NCI-H2081 treated with DMSO at 0.1 percent for 48 hours (cell line): ENCODE measurements around the gene CLDN1.

ENCODE experiments used
- DNase-seq: peaks from one replicate; lab custom pipeline; 2025; lab: John Stamatoyannopoulos, UW

CLDN1 gene, protein sequence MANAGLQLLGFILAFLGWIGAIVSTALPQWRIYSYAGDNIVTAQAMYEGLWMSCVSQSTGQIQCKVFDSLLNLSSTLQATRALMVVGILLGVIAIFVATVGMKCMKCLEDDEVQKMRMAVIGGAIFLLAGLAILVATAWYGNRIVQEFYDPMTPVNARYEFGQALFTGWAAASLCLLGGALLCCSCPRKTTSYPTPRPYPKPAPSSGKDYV

DNA sequence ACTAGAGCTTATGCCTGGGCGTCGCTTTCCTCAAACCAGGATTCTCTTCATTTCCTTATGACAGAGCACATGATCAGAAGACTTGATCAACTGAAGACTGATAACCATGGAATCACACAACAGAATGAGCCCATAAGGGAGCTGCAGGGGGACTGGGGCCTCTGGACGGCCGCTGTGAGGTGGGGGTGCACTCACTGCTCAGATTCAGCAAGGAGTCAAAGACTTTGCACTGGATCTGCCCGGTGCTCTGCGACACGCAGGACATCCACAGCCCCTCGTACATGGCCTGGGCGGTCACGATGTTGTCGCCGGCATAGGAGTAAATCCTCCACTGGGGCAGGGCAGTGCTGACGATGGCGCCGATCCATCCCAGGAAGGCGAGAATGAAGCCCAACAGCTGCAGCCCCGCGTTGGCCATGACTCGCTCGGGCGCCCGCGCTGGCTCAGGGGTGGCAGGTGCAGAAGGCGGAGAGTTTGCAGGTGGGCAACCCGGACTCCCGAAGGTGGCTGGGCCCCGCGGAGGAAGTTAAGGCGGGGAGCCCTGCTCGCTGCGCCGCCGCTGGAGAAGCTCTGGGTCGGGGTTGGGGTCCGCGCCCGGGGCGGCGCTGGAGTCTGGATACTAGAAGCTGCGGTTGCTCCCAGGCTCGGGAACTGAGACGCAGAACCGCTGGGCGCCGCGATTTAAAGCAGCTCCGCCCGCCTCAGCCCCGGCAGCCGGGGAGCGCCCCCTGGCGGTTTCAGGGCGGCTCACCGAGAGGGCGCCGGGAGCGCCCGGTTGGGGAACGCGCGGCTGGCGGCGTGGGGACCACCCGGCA lies at the start of gene CLDN1:
Gene CLDN1, minus strand, starts transcription at position 658 of the 815 bp plus-strand sequence. Its CDS starts 240 bp downstream, at position 418.
- DNase-seq = no peak

DNA sequence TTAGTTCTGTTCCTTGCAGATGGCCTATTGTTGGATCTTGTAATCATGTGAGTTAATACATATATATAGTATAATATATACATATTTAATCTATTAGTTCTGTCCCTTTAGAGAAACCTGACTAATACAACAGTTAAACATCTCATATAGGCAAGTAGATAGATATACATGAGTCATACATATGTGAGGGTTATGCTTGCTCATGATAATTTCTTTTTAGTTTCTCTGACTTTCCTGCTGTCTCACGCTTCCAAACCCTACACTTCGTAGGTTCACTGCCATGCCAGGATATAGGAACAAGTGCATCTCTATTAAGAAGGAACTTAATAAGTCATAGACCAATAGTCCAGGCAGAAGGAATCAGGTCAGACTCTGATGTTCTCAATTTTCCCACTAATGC lies 48.9 kb upstream of the CLDN1 start:
- DNase-seq = no peak

DNA sequence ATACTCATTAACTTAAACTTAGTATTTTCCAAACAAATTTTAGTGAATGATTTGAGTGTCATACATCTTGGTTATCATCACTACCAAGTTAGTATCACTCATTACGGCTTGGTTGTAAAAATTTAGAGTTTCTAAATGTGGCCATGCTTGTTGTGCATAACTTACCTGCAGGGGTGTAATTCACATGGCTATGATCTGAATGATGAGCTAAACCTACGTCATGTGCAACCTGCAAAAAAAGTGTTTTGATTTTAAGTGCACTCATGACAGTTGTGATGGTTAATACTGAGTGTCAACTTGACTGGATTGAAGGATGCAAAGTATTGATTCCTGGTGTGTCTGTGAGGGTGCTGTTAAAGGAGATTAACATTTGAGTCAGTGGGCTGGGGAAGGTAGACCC lies 48.1 kb upstream of the CLDN1 start:
- DNase-seq = no peak

DNA sequence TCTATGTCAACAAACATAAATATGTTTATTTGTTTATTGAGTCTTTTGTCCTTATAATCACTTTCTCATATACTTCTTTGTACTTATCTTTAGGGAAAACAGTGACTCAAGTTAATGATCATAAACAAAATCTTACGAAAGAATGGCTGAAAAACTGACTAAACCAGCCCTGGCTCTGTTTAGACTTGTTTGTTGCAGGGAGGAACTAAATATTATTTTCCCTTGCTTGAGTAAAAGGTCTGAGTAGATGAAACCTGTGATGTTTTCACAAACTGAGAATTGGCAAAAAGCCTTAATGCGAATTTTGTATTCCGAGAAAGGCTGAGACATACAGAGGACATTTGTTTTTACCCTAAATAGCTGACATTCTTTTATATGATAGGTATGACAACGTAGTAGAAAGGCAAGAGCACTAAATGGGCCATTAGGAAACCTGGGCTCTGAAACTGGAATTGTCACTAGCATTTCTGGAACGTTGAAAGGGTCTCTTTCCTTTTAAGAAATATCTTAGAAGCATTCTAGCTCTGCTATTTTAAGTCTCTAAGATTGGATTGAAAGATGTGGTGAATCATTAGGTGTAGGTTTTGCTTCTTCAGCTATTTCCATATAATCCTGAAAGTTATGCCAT lies 47.5 kb upstream of the CLDN1 start:
- no peak for DNase-seq

DNA sequence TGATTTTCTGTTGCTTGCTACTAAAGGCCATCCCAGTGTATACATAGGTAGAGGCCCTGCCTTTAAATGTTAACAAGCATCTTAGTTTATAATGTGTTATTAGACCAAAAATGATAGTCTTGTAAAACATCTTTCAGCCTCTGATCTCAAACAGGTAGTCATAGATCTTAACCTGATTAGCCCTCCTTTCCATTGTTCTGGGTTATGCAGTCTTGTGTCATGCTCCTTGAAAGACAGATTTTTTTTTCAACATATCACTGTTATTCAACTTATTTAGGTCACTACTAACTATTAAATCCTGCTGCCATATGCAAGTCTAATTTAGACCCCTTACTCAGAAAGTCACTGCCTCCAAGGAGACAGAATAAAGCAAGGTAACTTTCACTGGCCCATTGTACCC lies 46.6 kb upstream of the CLDN1 start:
- no peak for DNase-seq

DNA sequence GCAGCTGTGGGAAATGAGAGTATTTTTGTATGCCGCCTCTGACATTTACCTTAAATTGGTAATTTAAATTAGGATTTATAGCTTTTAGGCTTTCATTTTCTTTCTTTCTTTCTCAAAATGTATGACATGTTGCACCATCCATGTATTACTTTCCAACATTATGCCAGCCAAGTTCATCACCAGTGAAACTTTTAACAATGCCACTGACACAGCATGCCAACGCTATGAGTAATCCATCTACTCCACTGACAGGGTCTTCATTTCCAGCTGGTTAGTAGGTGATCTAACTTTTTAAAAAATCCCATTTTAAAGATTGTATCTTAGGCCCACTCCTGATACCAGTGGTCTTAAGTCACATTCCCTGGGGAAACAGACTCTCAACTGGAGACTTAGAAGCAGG lies 43.9 kb upstream of the CLDN1 start:
- no peak for DNase-seq

DNA sequence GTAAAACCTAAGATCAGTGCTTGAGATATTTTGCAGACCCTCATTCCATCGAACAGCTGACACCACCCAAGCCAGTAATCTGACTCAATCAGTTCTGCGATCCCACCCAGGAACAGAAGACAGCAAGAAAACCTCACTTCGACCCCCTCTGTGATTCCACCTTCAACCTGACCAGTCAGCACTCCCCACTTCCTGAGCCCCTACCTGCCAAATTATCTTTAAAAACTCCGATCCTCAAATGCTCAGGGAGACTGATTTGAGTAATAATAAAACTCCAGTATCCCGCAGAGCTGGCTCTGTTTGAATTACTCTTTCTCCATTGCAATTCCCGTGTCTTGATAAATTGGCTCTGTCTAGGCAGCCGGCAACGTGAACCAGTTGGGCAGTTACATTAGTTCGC lies 40.0 kb upstream of the CLDN1 start:
- no peak for DNase-seq

DNA sequence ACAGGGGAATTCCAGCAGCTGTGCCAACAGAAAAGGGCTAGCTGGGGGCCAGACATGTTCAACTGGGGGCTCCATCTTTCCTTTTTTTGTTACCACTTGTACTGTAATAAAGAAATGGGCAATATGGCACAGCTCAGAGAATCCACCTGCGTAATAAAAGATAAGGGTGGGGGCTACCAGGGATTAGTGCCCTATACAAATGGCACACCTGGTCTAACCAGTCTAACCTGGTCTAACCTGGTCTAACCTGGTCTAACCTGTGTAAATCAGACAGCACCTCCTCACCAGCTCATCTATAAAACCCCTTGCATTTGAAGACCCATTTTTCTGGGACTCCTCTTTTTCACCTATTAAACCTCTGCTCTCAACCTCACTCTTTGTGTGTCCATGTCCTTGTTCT lies 39.5 kb upstream of the CLDN1 start:
- DNase-seq = no peak

DNA sequence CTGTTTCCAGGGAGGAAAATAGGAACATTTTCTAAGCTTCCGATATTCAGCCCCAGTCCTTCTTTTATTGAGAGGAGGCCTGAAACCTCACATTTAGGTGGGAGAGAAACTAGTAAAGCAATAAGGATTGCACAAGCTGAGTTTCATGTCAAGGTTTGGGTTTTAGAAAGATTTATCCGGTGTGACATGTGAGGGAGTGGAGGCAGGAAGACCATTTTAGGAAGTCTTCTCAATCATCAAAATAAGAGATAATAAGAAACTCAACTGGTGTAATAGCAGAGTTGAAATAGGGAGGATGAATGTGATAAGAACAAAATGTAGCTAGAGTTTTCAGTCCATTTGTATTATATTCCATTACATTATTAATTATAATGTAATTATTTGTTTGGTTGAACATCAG lies 38.0 kb upstream of the CLDN1 start:
- no peak for DNase-seq

DNA sequence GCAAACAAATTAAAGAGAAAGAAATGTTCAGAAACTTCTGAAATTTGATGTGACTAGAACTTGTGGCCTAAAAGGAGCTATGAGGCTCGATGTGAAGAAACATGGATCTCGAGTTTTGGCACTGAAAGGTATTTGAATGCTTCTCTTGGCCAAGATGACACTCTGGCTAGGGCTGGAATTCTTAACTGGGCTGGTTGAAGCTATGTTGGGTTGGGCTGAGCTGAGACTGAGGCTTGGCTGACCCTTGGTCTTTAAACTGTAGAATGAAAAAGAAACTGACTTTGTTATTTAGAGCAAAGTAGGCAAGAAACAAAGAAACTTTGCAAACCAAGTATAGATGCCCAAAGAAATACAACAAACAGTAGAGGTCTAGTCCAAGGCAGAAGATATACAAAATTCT lies 37.6 kb upstream of the CLDN1 start:
- no peak for DNase-seq

DNA sequence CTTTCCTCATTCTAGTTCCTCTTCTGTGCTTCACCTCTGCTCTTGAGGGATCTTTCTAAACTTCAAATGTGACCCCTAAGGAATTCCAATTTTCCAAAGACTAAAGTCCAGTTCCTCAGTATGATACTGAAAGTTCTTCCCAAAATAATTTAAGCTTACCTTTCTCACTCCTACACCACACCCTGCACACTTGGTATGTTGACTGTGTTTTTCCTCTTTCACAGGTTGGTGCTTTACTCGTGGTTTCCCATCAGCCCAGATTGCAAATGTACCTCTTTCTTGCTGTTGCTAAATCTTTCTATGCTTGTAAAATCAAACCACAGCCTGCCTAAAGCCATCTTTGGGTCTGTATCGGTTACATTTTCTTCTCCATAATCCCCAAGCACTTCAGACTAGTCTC lies 35.2 kb upstream of the CLDN1 start:
- no peak for DNase-seq

DNA sequence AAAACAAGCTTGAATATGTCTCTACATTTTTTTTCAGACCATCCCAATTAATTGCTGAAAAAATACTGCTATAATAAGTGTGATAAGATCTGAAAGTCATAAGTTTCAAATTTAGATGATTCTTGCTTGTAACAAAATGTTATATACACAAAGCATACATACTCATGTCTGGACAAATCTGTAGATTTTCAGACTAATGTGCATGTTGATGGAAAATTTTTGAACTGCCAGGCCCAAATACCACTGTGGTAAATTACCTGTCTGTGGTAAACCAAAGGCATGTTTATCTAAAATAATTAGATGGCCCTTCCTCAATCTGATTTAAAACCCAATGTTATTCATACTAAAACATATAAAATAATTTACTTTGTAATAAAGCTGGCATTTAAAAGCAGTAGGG lies 34.0 kb upstream of the CLDN1 start:
- DNase-seq = no peak

DNA sequence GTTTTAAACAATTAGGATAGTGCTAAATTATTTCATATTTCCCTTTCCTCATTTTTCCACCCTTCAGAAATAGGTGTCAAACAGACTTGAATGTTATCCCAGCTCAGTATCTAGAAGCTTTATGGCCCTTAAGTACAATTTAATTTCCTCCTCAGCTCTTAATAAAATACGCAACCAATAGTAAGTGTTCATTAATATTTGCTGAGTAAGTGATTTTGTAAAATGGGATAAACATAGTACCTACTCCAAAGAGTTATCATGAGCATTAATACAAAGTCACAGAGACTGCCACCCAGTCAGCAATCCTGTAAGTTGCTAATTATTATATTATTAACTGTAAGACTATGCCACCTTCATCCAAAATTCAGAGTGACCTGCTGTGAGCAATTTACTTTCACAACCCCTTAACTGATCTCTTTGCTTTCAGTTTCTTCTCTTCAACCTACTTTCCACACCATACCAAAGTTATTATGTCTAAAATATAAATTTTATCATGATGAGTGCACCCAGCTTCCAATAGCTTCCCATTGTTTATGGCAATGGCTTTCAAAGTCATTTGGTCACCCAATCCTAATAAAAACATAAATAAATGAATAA lies 30.7 kb upstream of the CLDN1 start:
- no peak for DNase-seq

DNA sequence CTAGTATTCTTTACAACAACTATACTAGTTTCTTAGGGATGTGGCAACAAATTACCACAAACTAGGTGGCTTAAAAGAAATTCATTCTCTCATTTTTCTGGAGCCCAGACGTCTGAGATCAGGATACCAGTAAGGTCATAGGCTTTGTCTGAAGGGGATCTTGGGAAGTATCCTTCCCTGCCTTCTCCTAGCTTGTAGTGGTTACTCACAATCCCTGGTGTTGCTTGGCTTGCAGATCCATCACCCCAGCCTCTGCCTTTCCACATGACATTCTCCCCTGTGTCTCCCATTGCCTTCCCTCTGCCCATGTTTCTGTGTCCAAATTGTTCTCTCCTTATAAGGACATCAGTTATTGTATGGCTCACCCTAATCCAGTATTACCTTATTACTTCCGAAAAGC lies 24.3 kb upstream of the CLDN1 start:
- DNase-seq = no peak

DNA sequence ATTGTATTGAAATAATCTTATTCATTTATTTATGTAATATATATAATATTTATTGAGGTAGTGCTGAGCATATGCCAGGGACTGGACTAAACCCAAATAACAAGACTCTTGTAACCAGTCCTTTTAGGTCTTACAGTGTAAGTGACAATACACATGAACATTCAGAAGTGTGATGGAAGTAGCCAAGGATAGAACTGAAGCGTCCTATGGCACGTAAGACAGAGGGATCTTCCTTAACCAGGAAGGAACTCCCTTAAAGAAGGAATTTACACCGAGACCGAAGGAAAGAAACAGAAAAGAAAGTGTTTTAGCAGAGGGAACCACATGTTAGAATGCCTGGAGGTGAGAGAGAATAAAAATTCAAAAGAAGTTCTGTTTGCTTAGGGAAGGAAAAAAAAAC lies 23.6 kb upstream of the CLDN1 start:
- DNase-seq = no peak

DNA sequence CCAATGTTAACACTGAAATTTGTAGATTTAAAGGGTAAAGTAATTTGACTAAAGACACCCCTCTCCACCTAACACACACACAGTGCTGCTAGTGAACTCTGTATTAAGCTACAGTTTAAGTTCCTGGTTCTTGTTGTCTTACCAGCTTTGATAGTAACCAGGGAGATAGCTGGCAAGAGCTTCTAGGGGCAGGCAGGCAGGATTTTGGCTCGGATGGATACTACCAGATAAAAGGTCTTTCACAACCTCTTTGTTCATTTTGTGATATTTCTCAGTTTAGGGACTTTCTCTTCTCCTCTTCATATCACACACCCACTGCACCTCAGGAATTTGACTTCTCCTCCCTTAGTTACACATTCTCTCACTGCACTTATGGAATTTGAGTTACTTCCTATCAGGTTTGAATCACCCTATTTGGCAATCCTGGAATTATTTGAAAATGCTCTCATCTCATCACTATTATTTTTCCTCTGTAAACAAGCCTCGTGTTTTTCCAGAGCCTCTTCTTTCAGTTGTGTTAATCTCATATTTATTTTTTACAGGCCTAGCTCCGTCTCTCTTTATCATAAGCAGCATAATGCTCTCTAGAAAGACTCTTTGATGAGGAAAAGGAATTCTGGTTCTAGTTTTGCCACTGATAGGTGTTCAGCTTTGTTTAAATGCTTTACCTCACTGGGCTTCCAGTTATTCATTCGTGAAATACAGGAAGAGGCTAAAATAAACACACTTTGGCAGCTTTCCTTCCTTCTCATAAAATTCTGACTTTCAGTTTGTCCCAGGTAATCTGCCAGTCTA lies 23.0 kb upstream of the CLDN1 start:
- DNase-seq = no peak

DNA sequence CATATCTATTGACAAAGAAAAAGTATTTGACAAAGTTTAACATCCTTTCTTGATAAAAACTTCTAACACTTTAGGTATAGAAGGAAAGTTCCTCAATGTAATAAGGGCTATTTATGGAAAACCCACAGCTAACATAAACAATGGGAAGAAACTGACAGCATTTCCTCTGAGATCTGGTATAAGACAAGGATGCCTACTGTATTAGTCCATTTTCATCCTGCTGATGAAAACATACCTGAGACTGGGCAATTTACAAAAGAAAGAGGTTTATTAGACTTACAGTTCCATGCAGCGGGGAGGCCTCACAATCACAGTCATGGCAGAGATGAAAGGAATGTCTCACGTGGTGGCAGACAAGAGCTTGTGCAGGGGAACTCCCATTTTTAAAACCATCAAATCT lies 17.8 kb upstream of the CLDN1 start:
- no peak for DNase-seq

DNA sequence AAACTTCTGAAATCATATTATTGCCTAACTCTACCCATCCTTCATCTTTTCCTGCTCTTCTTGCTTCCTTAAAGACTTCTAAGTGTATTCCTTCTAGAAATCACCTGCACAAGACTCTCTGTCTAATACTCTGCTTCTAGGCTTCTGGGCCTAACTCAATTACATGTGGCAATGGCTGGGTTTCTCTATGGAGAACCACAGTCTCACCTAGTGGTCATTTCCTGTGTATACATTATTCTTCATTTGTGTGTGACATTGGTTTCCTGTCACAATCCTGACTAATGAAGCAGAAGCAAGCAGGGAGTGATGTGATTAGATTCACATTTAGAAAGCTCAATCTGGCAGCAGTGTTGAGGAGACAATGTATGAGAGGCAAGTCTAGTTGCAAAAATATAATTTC lies 16.9 kb upstream of the CLDN1 start:
- no peak for DNase-seq

DNA sequence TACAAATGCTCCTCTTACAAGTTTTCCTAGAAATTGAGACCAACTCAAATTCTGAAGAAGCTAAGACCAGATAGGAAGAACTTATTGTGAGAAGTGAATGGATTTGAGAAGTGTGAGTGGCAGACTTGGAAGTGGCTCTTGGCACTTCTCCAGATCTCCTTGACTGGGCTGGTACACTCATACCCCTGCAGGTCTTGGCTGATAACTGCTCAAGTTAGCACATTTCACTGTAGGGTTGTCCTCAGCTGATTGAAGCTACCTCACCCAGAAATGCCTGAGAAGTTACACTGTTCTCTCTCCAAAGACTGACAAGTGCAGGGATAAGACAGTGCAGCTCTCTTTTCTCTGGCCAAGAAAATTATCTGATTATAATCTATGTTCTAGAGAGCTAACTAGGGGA lies 16.5 kb upstream of the CLDN1 start:
- DNase-seq = no peak

DNA sequence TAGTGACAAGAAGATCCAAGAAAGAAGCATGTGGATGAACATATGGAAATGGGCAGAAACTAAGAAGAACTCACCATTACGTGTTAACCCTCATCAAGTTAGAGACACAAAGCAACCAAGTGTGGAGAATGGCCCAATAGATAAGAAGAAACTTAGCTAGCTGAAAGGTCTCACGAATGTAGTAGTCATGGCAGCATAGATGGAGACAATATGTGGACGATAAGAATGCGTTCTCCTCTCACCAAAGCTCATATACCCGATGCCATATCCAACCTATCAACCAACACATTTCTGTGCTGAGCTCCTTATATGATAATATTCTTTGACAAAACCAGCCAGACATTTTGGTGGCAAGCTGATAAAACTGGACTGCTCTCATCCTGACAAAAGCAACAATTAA lies 15.1 kb upstream of the CLDN1 start:
- no peak for DNase-seq

DNA sequence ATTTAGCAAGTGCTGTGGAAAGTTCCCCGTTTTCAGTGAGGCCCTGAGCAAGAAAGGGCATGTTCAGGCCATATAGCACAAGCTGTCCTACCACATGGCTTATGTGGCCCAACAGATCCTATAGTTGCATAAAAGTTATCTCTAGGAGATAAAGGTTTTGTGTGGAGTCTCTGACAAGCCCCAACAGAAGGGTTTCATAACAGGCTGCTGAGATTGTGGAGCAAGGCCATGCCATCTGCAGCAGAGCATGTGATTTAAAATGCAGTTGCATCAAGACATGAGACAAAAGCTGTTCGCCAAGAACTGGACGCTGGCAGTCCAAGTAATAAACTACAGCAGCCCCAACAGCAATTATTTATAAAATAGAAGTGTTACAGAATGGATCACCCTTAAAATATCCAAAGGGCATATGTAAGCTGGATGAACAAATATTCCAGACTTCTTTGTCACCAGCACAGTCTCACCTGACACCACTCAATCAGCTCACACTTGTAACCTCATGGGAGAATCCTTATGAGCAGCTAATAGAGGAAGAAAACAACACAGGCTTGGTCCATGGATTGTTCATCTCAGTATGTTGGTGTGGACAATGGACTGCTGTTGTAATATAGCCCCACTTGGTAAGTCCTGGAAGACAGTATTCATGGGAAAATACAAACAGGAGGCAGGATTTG lies 14.4 kb upstream of the CLDN1 start:
- no peak for DNase-seq

DNA sequence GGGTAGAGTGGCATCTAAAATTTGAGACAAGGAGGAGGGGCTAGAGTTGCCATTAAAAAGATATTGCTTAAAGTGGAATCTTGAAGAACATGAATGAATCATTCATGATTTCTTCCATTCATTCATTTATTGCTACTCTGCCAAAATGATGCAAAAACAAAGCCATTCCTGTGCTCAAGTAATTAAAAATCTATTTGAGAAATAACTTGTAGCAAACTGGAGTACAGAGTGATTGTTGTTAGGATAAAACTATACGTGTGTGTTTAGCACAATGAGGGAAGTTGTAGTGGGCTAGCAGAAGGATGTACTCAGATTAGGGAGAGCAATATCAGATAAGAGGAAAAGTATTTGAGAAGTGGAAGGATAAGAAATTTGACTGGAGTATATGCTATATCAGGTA lies 11.7 kb upstream of the CLDN1 start:
- no peak for DNase-seq
